HepG2 (cell line): ENCODE data around the gene CIB1. TPM values are rescaled to one million over a fixed set of nuclear protein-coding genes. Genes with fewer than 3 reads are reported as not detected.

ENCODE experiments used
- BRD4 ChIP-seq: sonication (generic); formaldehyde crosslinking; IDR thresholded peaks from 2 replicates; pipeline ENCODE4 v1.4.0; 2020; ENCODE audit warnings: missing genetic modification reagents
- CENPT ChIP-seq: sonication (generic); formaldehyde crosslinking; IDR thresholded peaks from 2 replicates; pipeline ENCODE4 v1.8.0; 2022; ENCODE audit warnings: low read depth, mild to moderate bottlenecking, moderate library complexity, missing genetic modification reagents
- CREB1 ChIP-seq, 2 experiments: fragments of 450-650 bp in 1 of 2; IDR thresholded peaks; 2 replicates each; pipeline ENCODE4 v1.6.1; 2016 to 2017; ENCODE audit warnings: control low read depth in 1 of 2, mild to moderate bottlenecking in 1 of 2, missing compliant biosample characterization in 1 of 2, missing genetic modification characterization in 1 of 2
- ESRRA ChIP-seq: sonication (generic); formaldehyde crosslinking; IDR thresholded peaks from 2 replicates; pipeline ENCODE4 v1.5.1; 2020; ENCODE audit warnings: mild to moderate bottlenecking, low read depth, missing genetic modification reagents
- NAIF1 ChIP-seq: sonication (generic); formaldehyde crosslinking; IDR thresholded peaks from 2 replicates; pipeline ENCODE4 v1.5.0; 2020; ENCODE audit warnings: mild to moderate bottlenecking, missing genetic modification reagents, borderline replicate concordance
- NFKBIZ ChIP-seq: IDR thresholded peaks from 2 replicates; pipeline ENCODE4 v1.6.1; 2018; ENCODE audit warnings: missing genetic modification reagents, missing compliant biosample characterization
- RXRB ChIP-seq: IDR thresholded peaks from 2 replicates; pipeline ENCODE4 v1.6.1; 2016; ENCODE audit warnings: borderline replicate concordance, missing genetic modification reagents, missing compliant biosample characterization
- ZBTB7A ChIP-seq: sonication (generic); formaldehyde crosslinking; IDR thresholded peaks from 2 replicates; pipeline ENCODE4 v1.8.0; 2022; ENCODE audit warnings: mild to moderate bottlenecking, missing genetic modification reagents
- ZFP90 ChIP-seq: sonication (generic); formaldehyde crosslinking; IDR thresholded peaks from 2 replicates; pipeline ENCODE4 v1.8.0; 2022; ENCODE audit warnings: missing genetic modification reagents, mild to moderate bottlenecking, inconsistent platforms, borderline replicate concordance
- ZNF121 ChIP-seq: sonication (generic); formaldehyde crosslinking; IDR thresholded peaks from 2 replicates; pipeline ENCODE4 v1.5.0; 2020; ENCODE audit warnings: mild to moderate bottlenecking, missing genetic modification reagents
- ZNF33B ChIP-seq: sonication (generic); formaldehyde crosslinking; IDR thresholded peaks from 2 replicates; pipeline ENCODE4 v1.5.1; 2020; ENCODE audit warnings: mild to moderate bottlenecking, missing genetic modification reagents
- ZNF468 ChIP-seq: sonication (generic); formaldehyde crosslinking; IDR thresholded peaks from 2 replicates; pipeline ENCODE4 v1.8.0; 2022; ENCODE audit warnings: mild to moderate bottlenecking, moderate library complexity, missing genetic modification reagents
- polyA plus RNA-seq, 8 experiments: library from polyadenylated mRNA; depleted of rRNA in 3 of 8; stranded (reverse) in 7 of 8; unstranded in 1 of 8; fragments of >200 nt; fragmentation: Illumina TruSeq in 4 of 8; extraction: Trizol in 4 of 8; gene quantifications; 2 replicates each; pipeline versions ENCODE4 v1.2.1 to v1.2.3, GENCODE V29; 2011 to 2016; ENCODE audit warnings: low read depth in 4 of 8, missing spikeins in 1 of 8, mixed read lengths in 1 of 8; ENCODE audit not compliant: insufficient read depth in 1 of 8
- total RNA-seq, 5 experiments: library from RNA; depleted of rRNA; stranded (reverse); fragments of >200 nt; fragmentation: Illumina TruSeq; extraction: Trizol; gene quantifications; 2 replicates each; pipeline ENCODE4 v1.2.3, GENCODE V29; 2016; ENCODE audit warnings: low read depth in 1 of 5
- TF ChIP-seq, protein P1 (sequence below): IDR thresholded peaks from 2 replicates; pipeline ENCODE4 v1.4.0; 2020; ENCODE audit warnings: mild to moderate bottlenecking, missing genetic modification reagents
- TF ChIP-seq, protein P2 (sequence below): sonication (generic); formaldehyde crosslinking; IDR thresholded peaks from 2 replicates; pipeline ENCODE4 v1.5.0; 2020; ENCODE audit warnings: missing genetic modification reagents, mild to moderate bottlenecking, borderline replicate concordance
- TF ChIP-seq, protein P3 (sequence below): sonication (generic); formaldehyde crosslinking; IDR thresholded peaks from 2 replicates; pipeline ENCODE4 v1.4.0; 2020; ENCODE audit warnings: missing genetic modification reagents, borderline replicate concordance

The CIB1 gene
- total and polyA plus RNA-seq, 2 of the 13 experiments (the other 11 are each of a cell fraction or from before 2014, with no cell fraction given): 38.7 to 72.7 TPM

DNA sequence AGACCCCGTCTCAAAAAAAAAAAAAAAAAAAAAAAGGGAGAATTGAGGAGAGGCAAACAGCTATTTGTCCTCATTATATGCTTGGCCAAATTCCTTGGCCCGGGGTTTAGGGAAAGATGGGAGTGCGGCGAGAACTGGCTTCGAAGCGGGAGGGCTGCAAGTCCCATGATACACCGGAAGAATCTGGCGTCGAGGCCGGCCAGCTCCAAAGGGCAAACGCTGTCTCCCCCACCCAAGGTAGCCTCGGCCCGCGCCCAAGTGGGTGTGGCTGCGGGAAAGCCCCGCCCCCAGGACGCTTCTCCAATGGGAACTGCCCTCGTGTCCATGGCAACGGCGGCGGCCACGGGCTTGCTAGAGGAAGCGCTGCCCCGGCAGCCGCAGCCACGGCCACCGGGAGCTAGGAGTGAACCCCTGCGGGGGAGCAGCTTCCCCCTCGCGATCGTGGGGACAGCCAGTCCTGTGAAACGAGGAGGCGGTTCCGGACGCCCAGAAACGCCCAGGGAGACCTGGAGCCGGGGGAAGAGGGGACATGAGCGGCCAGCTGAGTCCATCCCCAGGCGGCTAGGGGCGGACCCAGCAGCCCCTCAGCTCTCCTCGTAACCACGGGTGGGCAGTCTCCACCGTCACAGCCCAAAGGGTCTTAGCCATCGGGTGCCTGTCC is 15.6 kb upstream of the CIB1 start, which contains the start of gene TTLL13 (continued):
- TF ChIP-seq, protein P1, sequence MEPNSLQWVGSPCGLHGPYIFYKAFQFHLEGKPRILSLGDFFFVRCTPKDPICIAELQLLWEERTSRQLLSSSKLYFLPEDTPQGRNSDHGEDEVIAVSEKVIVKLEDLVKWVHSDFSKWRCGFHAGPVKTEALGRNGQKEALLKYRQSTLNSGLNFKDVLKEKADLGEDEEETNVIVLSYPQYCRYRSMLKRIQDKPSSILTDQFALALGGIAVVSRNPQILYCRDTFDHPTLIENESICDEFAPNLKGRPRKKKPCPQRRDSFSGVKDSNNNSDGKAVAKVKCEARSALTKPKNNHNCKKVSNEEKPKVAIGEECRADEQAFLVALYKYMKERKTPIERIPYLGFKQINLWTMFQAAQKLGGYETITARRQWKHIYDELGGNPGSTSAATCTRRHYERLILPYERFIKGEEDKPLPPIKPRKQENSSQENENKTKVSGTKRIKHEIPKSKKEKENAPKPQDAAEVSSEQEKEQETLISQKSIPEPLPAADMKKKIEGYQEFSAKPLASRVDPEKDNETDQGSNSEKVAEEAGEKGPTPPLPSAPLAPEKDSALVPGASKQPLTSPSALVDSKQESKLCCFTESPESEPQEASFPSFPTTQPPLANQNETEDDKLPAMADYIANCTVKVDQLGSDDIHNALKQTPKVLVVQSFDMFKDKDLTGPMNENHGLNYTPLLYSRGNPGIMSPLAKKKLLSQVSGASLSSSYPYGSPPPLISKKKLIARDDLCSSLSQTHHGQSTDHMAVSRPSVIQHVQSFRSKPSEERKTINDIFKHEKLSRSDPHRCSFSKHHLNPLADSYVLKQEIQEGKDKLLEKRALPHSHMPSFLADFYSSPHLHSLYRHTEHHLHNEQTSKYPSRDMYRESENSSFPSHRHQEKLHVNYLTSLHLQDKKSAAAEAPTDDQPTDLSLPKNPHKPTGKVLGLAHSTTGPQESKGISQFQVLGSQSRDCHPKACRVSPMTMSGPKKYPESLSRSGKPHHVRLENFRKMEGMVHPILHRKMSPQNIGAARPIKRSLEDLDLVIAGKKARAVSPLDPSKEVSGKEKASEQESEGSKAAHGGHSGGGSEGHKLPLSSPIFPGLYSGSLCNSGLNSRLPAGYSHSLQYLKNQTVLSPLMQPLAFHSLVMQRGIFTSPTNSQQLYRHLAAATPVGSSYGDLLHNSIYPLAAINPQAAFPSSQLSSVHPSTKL (CRISPR knock-in tag): 0 out of 2 replicates have a peak, but pooled peaks have one; percentile 28
- TF ChIP-seq ZNF33B (CRISPR knock-in tag) (no peak; the same call in 1 of the 2 replicates), ESRRA (no peak), ZNF468 (CRISPR knock-in tag) (0 out of 2 replicates have a peak, but pooled peaks have one; percentile 51), NFKBIZ (CRISPR knock-in tag) (no peak), CREB1 (IDR thresholded peaks at IDR 0.05) (no peak), CREB1 (CRISPR knock-in tag; IDR thresholded peaks at IDR 0.05) (0 out of 2 replicates have a peak, but pooled peaks have one; percentile 11), RXRB (CRISPR knock-in tag) (0 out of 2 replicates have a peak, but pooled peaks have one; percentile 29), ZBTB7A (CRISPR knock-in tag) (peak; percentile 78), BRD4 (CRISPR knock-in tag) (no peak), ZFP90 (CRISPR knock-in tag) (no peak; the same call in 1 of the 2 replicates), CENPT (CRISPR knock-in tag) (0 out of 2 replicates have a peak, but pooled peaks have one; percentile 47), NAIF1 (CRISPR knock-in tag) (no peak), ZNF121 (CRISPR knock-in tag) (peak; percentile 71)
- TF ChIP-seq, protein P2, sequence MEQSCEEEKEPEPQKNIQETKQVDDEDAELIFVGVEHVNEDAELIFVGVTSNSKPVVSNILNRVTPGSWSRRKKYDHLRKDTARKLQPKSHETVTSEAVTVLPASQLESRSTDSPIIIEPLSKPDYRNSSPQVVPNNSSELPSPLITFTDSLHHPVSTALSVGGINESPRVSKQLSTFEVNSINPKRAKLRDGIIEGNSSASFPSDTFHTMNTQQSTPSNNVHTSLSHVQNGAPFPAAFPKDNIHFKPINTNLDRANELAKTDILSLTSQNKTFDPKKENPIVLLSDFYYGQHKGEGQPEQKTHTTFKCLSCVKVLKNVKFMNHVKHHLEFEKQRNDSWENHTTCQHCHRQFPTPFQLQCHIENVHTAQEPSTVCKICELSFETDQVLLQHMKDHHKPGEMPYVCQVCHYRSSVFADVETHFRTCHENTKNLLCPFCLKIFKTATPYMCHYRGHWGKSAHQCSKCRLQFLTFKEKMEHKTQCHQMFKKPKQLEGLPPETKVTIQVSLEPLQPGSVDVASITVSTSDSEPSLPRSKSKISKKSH (CRISPR knock-in tag): peak; percentile 48; the same call in 1 of the 2 replicates
- TF ChIP-seq, protein P3, sequence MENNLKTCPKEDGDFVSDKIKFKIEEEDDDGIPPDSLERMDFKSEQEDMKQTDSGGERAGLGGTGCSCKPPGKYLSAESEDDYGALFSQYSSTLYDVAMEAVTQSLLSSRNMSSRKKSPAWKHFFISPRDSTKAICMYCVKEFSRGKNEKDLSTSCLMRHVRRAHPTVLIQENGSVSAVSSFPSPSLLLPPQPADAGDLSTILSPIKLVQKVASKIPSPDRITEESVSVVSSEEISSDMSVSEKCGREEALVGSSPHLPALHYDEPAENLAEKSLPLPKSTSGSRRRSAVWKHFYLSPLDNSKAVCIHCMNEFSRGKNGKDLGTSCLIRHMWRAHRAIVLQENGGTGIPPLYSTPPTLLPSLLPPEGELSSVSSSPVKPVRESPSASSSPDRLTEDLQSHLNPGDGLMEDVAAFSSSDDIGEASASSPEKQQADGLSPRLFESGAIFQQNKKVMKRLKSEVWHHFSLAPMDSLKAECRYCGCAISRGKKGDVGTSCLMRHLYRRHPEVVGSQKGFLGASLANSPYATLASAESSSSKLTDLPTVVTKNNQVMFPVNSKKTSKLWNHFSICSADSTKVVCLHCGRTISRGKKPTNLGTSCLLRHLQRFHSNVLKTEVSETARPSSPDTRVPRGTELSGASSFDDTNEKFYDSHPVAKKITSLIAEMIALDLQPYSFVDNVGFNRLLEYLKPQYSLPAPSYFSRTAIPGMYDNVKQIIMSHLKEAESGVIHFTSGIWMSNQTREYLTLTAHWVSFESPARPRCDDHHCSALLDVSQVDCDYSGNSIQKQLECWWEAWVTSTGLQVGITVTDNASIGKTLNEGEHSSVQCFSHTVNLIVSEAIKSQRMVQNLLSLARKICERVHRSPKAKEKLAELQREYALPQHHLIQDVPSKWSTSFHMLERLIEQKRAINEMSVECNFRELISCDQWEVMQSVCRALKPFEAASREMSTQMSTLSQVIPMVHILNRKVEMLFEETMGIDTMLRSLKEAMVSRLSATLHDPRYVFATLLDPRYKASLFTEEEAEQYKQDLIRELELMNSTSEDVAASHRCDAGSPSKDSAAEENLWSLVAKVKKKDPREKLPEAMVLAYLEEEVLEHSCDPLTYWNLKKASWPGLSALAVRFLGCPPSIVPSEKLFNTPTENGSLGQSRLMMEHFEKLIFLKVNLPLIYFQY (CRISPR knock-in tag): no peak
